OCI-M1 (cell line): ENCODE data around the gene GTPBP6.
"Not testable (repeated sequence)": the region's sequence is repeated elsewhere in the genome, so short reads cannot be mapped to it uniquely, and the experiment has no call there.

Experiments
- DNase-seq: peaks from one replicate; lab custom pipeline; 2025; lab: John Stamatoyannopoulos, UW

Gene GTPBP6

DNA sequence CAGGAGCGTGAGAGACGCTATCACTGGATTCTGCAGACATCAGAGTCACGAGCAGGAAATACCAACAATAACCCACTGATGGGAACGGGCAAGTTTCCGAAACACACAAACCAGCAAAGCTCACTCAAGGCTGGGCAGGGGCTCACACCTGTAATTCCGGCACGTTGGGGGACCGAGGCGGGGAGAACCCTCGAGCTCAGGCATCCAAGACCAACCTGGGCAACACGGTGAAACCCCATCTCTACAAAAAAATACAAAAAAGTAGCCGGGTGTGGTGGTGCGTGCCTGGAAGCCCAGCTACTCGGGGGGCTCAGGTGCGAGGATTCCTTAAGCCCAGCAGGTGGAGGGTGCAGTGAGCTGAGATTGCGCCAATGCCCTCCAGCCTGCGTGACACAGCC lies 17.2 kb upstream of the GTPBP6 start:
- DNase-seq, result no peak

DNA sequence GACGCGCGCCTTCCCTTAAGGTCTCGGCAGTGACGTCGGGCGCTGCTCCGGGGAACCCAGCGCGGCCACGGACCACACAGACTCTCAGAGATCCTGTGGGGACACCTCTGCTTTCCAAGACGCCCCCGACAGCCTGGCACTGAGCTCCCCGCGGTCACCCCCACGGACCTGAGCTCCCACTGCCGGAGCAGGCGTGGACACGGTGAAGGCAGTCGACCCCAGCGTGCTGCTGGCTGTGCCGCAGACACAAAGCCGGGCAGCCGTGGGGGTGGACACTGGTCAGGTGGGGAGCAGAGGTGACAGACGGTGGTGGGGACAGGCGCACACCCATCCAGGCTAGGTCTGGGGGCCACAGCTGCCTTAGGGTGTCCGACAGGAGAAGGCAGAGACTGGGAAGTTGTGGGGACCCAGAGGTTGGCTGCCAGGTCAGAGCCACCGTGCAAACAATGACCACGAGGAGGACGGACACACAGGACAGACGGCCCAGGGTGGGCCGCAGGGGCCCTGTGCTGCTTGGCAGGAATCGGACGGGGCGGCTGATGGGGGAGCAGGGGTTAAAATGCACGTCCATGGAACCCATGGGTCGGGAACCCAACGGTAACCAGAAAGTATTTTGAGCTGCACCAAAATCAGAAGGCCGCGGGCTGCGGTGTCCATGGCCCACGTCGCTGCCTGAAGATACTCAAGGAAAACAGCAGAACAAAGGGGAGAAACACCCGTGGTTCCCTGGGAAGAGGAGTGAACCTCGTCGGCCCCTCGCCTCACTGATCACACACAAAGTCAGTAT lies 16.6 kb upstream of the GTPBP6 start:
- no peak for DNase-seq

DNA sequence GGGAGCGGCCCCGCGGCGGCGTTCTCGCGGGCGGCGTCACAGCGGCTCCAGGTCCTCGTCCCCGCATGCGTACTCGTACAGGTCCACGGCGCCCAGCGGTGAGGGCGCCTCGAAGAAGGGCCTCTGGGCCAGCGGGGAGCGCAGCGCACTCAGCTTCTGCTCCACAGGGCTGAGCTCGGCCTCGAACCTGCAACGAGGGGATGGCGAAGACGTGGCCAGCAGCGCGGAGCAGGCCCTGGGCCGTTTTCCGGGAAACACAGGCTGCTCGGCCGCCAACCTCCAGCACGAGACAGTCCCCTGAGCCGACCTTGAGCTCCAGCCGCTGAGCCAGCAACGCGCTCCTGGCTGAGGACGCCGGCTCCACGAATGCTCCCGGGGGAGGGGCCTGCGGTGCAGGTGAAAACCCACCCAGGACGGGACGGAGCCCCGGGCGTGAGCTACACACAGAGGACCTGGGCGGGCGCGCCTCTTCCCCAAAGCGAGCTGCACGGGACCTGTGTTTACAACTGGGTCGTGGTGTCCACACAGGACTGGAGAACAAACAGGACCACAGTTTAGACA lies 15.8 kb upstream of the GTPBP6 start:
- no peak for DNase-seq

DNA sequence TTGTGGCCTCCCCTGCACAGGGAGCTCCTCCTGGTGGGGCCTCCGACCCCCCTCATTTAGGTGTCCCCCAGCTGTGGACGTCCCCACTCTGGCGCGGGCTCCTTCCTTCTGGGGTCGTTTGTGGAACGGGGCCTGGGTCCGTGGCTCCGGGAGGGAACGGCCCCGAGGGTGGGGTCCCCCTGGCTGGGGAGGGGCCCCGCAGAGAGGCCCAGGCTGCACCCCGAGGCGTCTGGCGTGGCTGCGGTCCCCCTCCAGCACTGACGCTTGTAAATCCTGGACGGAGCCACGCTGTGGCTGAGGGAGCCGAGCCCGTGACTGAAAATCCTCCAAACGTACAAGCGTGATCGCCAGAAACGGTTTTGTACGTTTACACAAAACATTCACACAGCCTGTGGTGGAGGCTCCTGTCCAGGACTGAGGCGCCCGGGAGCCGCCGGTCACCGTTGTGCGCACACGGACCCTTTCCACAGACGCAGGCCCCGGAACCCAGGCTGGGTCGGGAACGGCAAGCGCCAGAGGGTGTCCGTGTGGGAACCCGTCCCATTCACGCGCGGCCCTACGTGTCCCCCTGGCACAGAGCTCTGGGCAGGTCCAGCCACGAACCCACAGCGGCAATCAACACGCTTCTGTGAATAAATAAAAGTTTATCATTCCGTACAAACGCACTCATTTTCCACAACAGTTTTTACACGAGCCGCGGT lies 15.2 kb upstream of the GTPBP6 start:
- no peak for DNase-seq

DNA sequence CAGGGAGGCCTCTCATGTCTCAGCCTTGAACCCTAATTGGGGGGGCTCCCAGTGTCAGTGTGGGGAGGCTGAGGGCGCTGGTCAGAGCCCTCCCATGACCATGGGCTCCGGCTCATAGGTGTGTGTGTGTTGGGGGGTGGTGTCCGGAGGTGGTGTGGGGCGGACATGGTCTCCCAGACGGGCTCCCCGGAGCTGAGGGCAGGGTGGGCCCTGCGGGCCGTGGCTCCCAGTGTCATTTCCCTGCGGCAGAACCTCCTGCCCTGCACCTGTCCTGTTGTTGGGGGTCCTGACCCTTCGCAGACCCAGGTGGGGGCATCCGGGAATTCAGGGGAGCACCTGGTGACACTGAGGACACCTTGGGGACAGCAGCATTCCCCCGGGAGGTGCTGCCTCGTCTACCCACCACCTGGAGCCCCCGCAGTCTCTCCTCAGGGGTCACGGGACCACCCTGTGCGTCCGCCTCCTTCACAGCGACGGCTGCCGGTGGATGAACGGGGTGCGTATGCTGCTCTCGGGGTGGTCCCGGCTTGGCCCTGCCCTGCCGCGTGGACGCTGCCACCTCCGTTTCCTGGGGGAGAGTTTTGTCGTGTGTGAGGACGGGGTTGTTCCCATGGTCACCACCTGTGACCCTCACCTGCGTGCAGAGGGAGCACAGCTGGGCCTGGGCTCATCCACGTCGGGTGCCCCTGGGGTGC lies 14.5 kb upstream of the GTPBP6 start:
- no peak for DNase-seq

DNA sequence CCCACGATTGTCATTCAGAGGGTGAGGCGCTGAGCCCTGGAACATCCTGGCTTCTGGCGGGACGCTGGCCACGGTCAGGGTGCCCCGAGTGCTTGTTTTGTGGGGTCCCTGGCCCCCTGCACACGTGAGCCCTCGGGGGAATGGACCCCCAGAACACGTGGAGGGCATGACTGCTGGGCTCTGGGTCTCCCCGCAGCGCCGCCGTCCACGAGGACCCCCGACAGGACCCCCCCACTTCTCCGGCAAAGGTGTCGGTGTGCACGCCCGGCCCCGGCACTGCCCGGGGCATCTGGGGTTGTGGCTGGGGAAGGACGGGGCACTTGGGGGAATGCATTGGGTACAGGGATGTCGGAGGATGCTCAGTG lies 13.9 kb upstream of the GTPBP6 start:
- no peak for DNase-seq

DNA sequence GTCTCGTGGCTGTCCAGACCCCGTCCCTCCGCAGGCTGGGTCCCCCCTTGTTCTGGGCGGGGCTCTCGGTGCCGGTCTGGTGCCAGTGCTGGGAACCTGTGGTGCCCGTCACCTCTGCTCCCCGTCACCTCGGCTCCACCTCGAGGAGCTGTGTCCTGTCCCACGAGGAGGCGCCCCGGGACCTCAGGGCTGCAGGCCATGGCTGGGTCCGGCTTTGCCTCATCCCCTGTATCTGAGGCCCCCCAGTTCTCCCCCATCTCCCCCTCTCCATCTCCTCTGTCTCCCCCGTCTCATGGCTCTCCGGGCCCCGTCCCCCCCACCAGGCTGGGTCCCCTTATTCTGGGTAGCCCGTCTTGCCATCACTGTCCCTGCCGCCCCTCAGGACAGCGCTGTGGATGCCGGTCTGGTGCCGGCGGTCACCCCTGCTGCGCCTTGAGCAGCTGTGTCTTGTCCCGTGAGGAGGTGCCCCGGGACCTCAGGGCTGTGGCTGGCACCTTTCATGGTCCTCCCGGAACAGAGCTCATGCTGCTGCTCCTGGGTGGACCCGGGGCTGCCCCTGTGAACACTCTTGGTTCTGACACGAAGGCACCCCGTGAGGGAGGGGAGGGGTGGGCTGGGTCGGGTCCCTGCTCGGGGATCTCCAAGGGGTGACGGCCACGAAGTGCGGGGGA lies 13.4 kb upstream of the GTPBP6 start:
- DNase-seq, result no peak

DNA sequence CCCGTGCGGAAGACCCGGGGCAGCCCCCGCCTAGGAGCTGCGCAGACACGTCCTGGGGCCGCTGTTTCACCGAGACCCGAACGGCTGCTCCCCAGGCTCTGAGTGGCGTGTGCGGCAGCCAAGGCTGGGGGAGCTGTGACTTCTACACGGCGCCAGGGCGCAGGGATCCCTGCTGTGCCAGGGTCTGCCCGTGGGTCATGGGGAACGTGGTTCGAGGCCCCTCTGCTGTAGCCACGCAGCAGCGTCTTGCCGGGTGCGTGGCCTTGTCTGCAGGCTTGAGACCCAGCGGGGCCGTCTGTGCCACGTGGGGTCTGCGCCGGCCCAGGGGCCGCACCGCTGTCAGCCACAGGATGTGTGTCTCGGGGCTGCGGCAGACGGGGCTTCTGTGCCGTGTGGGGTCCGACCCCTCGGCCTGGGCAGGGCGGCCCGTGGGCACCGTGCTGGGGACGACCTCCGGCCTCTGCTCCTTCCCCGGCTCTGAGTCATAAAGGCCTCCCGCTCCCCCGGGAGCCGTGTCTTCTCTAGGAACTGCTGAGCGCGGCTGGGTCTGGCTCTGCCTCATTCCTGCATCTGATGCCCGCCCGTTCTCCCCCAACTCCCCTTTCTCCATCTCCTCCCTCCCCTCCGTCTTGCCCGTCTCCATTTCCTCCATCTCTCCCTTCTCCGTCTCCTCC lies 12.7 kb upstream of the GTPBP6 start:
- DNase-seq, result no peak

DNA sequence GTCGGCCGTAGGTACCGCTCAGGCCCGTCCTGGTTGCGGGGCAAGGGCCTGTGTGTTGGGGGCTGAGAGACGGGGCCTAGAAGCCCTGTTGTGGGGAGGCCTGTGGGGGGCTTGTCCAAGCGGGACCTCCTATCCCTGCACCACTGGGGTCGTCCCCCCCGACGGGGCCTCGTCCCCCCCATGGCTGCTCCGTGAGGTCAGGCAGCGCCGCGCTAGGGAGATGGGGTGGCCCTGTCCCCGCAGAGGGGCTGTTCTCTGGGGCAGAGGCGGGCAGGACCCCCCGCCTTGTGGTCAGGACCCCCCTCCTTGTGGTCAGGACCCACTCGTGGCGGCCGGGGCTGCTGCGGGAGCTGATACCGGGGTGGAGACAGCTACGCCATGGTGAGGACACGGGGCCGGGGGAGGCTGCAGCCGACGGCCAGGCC lies 12.1 kb upstream of the GTPBP6 start:
- no peak for DNase-seq

DNA sequence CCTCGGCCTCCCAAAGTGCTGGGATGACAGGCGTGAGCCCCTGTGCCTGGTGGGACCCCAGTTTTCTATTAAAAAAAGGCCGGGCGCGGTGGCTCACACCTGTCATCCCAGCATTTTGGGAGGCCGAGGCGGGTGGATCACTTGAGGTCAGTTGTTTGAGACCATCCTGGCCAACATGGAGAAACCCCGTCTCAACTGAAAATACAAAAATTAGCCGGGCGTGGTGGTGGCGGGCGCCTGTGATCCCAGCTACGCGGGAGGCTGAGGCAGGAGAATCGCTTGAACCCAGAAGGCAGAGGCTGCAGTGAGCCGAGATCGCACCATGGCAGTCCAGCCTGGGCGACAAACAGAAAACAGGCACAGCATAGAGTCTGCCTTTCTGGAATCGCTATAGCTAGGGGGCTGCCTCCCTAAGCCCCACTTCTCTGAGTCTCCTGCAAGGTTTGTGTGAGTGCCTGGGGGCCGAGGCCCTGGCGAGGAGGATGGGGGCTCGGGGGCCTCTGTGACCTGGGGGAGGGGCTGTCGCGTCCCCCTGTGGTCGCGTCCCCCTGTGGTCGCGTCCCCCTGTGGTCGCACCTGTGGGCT lies 11.6 kb upstream of the GTPBP6 start:
- not testable (repeated sequence) for DNase-seq

DNA sequence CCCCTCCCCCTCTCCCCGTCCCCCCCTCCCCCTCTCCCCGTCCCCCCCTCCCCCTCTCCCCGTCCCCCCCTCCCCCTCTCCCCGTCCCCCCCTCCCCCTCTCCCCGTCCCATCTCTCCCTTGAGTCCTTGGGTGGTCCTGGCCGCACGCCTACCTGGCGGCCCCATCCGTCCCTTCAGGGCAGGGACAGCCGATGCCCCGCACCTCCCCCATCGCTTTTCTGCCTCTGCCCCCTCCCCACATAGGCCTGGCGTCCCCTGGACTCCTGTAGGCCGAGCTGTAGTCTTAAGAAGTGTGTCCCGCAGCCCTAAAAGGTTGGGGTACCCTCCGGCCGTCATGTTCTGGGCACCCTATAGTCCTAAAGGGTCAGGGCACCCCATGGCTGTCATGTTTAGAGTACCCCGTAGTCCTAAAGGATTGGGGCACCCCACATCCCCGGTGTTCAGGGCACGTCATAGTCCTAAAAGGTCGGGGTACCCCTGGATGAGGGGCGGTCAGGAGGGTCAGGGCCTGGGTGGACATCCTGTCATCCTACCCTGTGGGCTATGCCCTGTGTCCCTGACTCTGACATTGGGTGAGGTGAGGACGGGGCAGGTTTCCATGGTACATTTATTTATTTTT lies 10.8 kb upstream of the GTPBP6 start:
- DNase-seq, result no peak

DNA sequence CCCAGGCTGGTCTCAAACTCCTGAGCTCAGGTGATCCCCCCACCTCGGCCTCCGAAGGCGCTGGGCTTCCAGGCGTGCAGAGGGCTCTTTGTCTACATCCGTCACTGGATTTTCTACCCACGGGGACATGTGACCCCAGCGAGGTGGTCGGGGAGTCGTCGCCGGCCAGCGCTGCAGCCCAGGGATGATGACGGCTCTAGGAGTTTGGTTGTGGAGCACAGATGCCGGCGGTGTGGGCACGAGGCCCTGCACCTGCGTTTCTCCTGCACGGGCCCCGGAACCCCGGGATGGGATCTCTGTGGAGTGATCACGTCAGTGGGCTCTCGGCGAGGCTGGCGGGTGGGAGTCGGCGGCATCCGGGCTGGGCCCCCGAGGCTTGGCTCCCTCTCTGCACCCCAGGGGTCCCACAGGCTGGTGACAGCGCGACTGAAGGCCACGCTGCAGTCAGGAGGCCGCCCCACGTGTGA lies 9.1 kb upstream of the GTPBP6 start:
- no peak for DNase-seq

DNA sequence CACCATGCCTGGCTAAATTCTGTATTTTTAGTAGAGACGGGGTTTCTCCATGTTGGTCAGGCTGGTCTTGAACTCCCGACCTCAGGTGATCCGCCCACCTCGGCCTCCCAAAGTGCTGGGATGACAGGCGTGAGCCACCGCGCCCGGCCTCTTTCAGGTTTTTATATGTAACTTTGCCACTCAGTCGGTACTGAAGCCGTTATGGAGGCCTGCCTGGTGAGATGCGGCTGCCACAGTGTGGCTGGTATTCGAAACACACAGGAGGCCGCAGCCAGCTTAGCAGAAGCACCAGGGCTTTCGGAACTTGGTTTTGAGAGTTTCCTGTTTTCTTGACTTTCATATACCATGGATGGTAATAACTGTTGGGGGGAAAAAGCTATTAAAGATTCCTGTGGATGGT lies 6.1 kb upstream of the GTPBP6 start:
- not testable (repeated sequence) for DNase-seq

DNA sequence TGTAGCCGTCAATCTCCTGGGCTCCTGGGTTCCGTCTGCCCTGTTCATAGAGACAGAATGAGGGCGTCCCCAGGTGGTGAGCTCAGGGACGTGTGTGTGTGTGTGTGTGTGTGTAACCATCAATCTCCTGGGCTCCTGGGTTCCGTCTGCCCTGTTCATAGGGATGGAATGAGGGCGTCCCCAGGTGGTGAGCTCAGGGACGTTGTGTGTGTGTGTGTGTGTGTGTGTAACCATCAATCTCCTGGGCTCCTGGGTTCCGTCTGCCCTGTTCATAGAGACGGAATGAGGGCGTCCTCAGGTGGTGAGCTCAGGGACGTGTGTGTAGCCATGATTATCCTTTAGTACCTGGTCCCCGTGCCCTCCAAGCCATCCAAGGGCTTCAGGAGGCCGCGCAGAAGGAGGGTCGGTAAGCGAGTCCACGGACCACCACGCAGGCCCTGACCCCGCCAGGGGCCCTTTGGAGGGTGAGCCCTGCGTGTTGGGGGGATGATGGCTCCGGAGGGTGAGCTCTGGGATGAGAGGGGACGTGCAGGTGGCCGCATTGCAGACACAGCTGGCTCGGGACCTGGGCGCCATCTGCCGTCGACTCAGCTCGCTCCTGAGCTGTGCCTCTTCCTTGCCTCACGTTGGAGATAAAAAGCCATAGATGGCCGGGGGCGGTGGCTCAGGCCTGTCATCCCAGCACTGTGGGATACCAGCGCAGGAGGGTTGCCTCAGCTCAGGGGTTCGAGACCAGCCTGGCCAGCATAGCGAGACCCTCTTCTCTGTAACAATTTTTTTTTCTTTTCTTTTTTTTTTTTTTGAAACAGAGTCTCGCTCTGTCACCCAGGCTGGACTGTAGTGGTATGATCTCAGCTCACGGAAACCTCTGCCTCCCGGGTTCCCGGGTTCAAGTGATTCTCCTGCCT lies 5.4 kb upstream of the GTPBP6 start:
- DNase-seq, result no peak

DNA sequence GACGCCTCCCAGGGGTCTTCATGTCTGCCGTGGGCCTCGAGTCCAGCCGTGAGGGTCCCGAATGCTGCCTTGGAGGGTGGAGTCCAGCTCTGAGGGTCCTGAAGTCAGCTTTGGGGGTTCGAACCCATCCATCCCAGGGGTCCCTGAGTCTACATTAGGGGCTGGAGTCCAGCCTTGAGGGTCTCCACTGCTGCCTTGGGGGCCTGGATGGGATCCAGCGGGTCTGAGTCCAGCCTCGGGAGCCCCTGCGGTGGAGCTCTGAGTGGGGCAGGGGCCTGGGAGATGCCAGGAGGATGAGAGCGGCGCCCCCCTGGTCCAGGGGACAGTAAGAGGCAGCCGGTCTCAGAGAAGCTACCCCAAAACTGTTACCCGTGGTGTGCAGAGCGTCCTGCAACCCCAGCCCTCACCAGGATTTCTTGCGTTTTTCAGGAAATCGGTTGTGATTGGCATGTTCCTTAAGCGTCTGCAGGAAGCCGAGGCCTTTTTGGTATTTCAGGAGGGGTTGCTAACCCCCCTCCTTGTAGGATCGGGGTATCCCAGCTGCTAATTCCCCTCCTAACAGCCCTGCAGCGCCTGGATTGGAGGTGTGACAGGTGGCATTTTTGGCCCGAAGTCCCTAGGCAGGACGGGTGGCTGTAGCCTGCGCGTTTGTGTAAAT lies 1.7 kb upstream of the GTPBP6 start:
- no peak for DNase-seq

DNA sequence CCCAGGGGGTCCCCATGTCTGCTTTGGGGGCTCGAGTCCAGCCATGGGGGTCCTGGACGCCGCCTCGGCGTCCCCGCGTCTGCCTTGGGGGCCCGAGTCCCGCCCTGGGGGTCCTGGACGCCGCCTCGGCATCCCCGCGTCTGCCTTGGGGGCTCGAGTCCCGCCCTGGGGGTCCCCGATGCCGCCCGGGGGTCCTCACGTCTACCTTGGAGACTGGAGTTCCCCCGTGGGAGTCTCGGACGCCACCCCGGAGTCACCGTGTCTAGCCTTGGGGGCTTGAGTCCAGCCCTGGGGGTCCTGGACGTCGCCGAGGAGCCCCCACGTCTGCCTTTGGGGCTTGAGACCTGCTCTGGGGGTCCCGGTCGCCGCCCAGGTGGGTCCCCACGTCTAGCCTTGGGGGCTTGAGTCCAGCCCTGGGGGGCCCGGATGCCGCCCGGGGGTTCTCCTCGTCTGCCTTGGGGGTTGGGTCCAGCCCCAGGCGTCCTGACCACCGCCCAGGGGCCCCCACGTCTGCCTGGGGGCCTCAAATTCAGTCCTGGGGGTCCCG lies 1.1 kb upstream of the GTPBP6 start:
- no peak for DNase-seq

DNA sequence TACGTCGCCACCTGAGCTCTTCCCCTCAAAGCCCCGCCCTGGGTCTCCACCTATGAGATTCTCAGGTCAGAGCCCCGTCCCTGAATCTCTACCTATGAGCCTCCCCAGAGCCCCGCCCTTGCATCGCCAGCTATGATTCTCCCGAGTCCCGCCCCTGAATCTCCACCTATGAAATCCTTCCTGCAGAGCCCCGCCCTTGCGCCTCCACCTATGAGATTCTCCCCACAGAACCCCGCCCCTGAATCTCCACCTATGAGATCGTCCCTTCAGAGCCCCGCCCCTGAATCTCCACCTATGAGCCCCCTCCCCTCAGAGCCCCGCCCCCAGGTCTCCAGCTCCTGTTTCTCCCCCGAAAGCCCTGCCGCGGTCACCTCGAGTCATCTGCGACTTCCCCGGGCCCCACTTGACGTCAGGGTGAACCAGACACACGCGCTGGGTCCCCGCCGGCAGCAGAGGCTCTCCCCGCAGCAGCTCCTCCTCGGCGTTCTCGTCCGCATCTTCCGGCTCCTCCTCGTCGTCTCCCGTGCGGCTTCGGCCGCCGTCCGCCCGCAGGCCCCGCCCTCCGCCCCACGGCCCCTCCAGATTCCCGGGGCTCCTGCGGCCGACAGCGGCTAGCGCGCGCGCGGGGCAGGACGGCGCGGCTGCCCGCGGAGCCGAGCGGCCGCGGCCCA lies 393 bp downstream of the GTPBP6 start:
- no peak for DNase-seq

DNA sequence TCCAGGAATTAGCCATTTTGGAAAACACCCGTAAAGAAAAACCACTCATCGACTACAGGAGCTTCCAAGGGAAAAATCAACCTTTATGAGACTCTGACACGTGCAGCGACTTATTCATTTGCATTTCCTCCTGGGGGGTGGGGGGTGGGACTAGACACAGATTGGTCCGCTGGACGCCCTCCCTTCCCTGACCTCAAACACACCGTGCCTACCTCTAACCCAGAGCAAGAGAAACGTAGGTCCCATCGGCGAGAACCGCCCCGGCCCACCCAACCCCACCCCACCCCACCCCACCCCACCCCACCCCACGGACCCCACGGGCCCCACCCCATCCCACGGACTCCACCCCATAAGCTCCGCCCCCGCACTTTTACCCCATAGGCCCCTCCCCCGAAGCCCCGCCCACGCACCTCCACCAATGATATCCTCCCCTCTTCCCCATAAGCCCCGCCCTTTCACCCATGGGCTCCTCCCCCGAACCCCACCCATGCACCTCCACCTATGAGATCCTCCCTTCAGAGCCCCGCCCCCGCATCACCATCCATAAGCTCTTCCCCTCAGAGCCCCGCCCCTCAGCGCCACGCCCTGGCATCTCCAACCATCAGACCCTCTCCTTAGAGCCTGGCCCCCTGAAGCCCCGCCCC lies 1.1 kb downstream of the GTPBP6 start:
- no peak for DNase-seq
